ENCODE data around the gene TSPAN8. TPM values are rescaled to one million over a fixed set of nuclear protein-coding genes. Genes with fewer than 3 reads are reported as not detected.

The TSPAN8 gene
- total and polyA plus RNA-seq, 9 of the 15 experiments (the other 6 are each of a cell fraction or from before 2014, with no cell fraction given), result 0.11 to 0.55 (median 0.25) TPM; not detected in 2

GRCh38 chr12:71187379-71187778 lies 29.6 kb upstream of the TSPAN8 start:
- BruUV-seq (replicated peaks), result no TSS peak
- H3K27me3 ChIP-seq (ENCODE audit: control insufficient read depth in 2 of 2, insufficient read depth in 2 of 2, low read length in 2 of 2), result no peaks in the 10 kb centered on the region; a peak in 1 of 5 replicates
- ChIA-PET CTCF (ENCODE audit: low intra/inter-chr PET ratio) (no interaction called here), POLR2A (no interaction called here)
- in situ Hi-C loops (cut with MboI), result no loop called here
- no peak overlapping the region for H3K27ac ChIP-seq (ENCODE audit: extremely low read depth, low read depth, low read length)
- H3K79me2 ChIP-seq (ENCODE audit: control insufficient read depth, insufficient read depth, low read length), result no peaks in the 10 kb centered on the region
- H3K4me3 ChIP-seq, result no peak overlapping the region
- intact Hi-C loops (cut with micrococcal nuclease), result no loop called here
- no peak overlapping the region for H3K4me2 ChIP-seq (ENCODE audit: insufficient read depth, low read length)
- no peaks in the 10 kb centered on the region for H3K36me3 ChIP-seq (ENCODE audit: control insufficient read depth, insufficient read depth, low read length)
- H3K9me3 ChIP-seq (replicated peaks; ENCODE audit: control insufficient read depth, insufficient read depth, low read depth, low read length), result no peaks in the 10 kb centered on the region
- ATAC-seq (no peak), DNase-seq (ENCODE audit: extremely low read depth in 1 of 4, low spot score in 3 of 4) (no peak), FAIRE-seq (no peak)
- H2AFZ ChIP-seq (ENCODE audit: low read depth, low read length), result no peak overlapping the region
- no peaks in the 10 kb centered on the region for H3K4me1 ChIP-seq (replicated peaks in 1 of 2; ENCODE audit: control insufficient read depth in 2 of 2, insufficient read depth in 2 of 2, low read length in 2 of 2)
- no peaks in the 10 kb centered on the region for H3K9me1 ChIP-seq (ENCODE audit: control insufficient read depth, insufficient read depth, low read length)
- no peak overlapping the region for H3K9ac ChIP-seq (ENCODE audit: insufficient read depth in 1 of 2, low read depth in 2 of 2, low read length in 2 of 2)
- 6% methylated on average over 3 of the region's 3 CpGs for WGBS (ENCODE audit: insufficient coverage, low coverage, missing lambda C conversion rate)
- TF ChIP-seq ZNF282 (CRISPR knock-in tag; IDR thresholded peaks at IDR 0.05) (no peak), NR1H2 (CRISPR knock-in tag; IDR thresholded peaks at IDR 0.05) (no peak), ILK (tag; IDR thresholded peaks at IDR 0.05; ENCODE audit: borderline replicate concordance, low read depth) (no peak), GTF2A2 (tag; IDR thresholded peaks at IDR 0.05) (no peak), CTCF (IDR thresholded peaks at IDR 0.05 in 2 of 3, conservative IDR thresholded peaks at IDR 0.05 in 1 of 3; ENCODE audit: insufficient read depth in 2 of 3, low read depth in 1 of 3, low read length in 3 of 3) (no peak), TAF1 (IDR thresholded peaks at IDR 0.05; ENCODE audit: control insufficient read depth, extremely low read depth, insufficient read depth, low read length, severe bottlenecking) (no peak), KDM1A (IDR thresholded peaks at IDR 0.05) (no peak), ETS1 (conservative IDR thresholded peaks at IDR 0.05; ENCODE audit: control insufficient read depth, low read depth, low read length) (no peak), BRF1 (IDR thresholded peaks at IDR 0.05; ENCODE audit: borderline replicate concordance, extremely low read depth, insufficient read length) (no peak)
- TF ChIP-seq, protein P1, sequence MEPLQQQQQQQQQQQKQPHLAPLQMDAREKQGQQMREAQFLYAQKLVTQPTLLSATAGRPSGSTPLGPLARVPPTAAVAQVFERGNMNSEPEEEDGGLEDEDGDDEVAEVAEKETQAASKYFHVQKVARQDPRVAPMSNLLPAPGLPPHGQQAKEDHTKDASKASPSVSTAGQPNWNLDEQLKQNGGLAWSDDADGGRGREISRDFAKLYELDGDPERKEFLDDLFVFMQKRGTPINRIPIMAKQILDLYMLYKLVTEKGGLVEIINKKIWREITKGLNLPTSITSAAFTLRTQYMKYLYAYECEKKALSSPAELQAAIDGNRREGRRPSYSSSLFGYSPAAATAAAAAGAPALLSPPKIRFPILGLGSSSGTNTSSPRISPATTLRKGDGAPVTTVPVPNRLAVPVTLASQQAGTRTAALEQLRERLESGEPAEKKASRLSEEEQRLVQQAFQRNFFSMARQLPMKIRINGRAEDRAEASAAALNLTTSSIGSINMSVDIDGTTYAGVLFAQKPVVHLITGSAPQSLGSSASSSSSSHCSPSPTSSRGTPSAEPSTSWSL (CRISPR knock-in tag; IDR thresholded peaks at IDR 0.05; ENCODE audit: borderline replicate concordance), result no peak
- no peaks in the 10 kb centered on the region for H4K20me1 ChIP-seq (replicated peaks; ENCODE audit: control insufficient read depth, insufficient read depth, low read length)
